HL-60/S4 treated with phorbol 12-myristate 13-acetate at 8.2 ng/mL for 4 days and 3 days (cell line): ENCODE results near the gene TGFBR3L.

Experiments
- in situ Hi-C: fragments of 300-500 bp; cut with MboI; formaldehyde crosslinking; loops from 2 replicates; pipeline ENCODE4 v1.15.0; 2022; ENCODE audit warnings: low sequenced_read_pairs

The TGFBR3L gene

DNA sequence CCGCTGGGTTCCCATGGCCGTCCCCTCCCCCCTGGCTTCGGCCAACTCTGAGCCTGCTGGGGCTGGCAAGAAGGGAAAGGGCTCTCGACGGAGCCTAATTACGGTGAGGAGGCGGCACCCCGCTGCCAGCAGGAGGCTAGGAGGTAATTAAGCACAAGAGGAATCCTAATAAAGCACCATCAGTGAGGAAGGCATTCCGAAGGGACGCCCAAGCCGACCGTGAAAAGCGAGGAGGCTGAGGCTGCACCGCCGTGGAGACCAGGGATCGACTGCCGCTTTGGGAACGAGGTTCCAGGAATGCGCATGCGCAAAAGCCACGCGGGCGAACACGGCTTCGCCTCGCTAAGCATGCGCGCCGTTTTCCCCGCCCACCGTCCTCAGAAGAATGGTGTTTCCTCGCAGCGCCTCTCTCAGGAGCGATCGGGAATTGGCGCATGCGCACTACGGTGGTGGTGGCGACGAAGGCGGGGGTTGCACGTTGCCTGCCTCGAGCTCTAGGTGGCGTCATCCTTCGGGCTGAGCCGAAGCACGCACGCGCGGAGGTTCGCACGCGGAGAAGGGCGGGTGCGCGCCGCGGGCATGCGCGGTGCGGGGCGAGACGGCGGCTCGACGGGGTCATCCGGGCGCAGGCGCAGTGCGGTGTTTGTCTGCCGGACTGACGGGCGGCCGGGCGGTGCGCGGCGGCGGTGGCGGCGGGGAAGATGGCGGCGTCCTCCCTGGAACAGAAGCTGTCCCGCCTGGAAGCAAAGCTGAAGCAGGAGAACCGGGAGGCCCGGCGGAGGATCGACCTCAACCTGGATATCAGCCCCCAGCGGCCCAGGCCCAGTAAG, 11.2 kb upstream of the TGFBR3L start, which contains the start of gene MAP2K7:
Gene MAP2K7 (plus strand): TSS at position 634 of the 830 bp plus-strand sequence. CDS start 68 bp downstream, at position 702.
- in situ Hi-C loops = no loop called here

DNA sequence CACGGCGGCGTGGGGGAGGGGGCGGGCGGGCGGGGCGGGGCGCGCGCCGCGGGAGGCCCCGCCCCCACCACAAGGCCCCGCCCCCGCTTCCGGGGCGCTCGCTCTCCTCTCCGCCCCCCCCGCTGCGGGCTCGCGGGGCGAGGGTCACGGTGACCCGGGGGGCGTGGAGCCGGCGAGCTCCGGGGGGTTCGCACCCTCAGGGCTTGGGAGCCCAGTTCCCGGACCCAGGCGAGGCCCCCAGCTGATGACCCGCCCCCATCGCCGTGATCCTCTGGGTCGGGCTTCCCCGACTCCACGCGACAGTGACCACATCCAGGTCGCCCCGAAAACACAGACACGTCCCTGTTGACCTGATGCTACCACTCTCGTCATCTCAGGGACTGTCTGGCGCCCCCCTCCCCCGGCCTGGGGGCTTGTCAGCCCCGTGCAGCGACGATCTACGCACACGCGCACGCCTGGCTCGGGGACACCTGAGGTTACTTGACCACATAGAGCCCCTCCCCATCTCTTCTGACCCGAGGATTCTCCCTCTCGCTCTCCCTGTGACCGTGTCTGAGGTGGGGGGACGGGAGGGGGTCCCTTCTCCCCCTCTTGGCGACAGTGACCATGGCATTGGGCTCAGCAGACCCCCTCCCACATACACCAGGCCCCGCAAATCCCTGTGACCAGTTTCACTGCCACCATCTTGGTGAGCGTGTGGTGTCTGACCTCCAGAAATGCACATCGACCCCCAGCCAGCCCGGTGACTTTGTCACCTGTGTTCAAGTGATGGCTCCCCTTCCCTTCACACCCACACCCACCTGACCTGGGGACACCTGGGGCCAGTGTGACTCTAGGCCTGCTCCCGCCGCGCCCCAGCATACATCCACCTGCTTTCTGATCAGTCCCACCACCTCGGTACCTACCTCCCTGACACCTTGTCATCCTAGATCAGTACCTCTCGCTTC, 10.3 kb upstream of the TGFBR3L start:
- in situ Hi-C loops = no loop called here

DNA sequence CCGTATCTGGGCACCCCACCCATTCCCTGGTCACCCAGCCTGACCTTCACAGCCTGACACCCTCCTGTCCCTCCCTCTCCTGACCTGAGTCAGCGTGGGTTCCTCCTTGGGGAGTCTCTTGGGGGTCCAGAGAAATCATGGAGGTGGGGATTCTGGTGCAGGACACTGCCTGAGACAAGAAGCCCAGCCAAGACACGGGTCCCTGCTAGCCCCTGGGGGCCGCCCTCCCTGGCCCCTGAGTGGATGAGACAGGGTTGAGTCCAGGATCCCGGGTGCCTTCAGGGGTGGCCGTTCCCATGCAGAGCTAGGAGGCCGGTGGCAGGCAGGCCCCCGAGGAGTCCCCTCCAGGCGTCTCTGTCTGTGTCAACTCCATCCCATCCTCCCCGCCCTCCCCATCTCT, 9.4 kb upstream of the TGFBR3L start:
- in situ Hi-C loops = no loop called here

DNA sequence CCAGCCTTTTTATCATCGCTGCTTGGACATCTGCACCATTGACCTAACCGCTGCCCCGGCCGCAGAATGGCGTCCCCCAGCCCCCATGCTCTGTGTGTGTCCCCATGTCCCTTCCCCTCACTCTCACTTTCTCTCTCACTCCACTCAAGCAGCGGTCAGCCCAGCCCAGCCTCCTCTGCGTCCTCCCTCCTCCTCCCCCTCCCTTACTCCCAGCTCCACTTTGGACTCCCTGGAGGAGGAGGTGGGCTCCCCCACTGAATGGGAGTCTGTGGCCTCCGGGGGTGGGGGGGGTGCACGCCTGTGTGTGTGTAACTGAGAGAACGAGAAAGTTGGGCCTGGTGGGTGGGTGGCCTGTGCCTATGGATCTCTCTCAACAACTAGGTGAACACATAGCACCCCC, 8.8 kb upstream of the TGFBR3L start:
- in situ Hi-C loops = no loop called here

GRCh38 chr19:7907122-7907521, 7.5 kb upstream of the TGFBR3L start:
- in situ Hi-C loops = no loop called here

- in situ Hi-C loops = no loop called here
These were observed 7.1 kb upstream of the TGFBR3L start for GRCh38 chr19:7907544-7907943.

DNA sequence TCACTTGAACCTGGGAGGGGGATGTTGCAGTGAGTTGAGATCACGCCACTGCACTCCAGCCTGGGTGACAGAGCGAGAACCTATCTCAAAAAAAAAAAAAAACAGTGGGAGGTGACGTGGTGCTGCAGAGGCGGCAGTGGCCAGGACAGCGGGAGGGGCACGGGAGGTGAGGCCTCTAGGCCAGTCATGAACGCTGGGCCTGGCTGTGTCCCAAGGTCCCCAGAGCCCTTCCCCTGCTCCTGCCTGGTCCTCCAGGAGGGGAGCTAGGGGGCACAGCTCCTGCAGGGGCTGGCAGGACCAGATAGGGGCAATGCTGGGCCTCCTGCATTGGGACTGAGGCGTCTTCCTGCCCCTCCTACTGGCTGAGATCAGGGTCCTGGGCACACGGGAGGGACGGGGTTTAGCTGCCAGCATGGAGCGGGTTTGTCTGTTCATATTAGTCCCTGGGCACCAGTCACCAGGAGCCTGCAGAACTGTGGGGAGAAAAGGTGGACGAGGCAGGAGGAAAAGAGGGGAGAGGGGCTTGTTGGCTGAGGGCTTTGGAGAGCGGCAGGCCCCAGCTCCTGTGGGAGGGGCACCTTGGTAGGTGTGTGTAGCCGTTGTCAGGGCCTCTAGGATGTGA, 6.4 kb upstream of the TGFBR3L start:
- in situ Hi-C loops = no loop called here

DNA sequence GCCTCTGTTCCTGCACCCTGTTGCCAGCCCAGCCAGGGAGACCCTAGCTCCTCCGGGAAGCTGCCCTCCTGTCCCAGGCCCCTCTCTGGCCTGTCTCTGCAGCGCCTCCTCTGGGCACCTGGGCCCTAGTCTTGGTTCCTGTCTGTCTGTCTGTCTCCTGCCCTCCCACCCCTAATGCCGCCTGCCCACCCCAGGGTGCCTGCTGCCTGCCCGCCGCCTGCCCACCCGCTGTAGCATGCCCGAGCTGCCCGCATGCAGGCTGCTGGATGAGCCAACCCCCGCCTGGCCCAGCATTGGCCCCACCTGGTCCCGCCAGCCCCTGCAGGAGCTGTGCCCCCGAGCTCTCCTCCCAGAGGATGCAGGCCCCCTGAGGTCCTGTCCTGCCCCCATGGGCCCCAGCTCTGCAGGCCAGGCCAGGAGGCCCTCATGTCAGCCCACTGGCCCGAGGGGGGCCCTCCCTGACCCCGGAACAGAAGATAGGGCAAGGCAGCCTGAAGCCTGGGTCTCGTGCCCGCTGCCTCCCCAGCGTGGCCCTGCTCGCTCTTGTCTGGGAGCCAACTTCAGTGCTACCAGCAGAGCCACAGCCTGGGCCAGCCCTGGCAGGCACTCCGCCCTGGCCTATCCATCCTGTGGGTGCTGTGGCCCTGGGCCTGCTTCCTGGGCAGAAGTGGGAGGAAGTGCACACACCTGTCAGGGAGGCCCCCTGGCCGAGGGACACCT, 5.7 kb upstream of the TGFBR3L start:
- in situ Hi-C loops = no loop called here

DNA sequence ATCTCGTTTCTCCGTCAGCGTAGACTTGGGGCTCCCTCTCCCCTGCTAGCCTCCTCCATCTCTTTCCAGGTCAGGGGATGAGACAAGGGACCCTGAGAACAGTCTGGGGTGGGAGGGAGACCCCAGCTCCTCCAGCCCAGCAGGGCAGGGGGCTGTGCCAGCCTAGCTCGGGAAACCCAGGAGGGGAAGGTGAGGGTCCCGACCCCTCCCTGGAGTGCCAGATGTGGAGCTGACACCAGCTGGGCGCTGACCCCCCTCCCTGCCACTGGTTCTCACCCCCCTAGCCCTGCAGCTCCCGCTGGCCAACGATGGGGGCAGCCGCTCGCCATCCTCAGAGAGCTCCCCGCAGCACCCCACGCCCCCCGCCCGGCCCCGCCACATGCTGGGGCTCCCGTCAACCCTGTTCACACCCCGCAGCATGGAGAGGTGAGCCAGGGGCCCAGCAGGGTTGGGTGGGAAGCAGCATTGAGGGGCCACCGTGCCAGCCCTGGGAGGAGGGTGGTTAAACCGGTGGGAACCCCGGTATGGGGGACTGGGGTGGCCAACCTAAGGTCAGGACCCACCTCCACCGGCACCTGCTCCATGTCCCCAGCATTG, 5.1 kb upstream of the TGFBR3L start:
- in situ Hi-C loops = no loop called here

- in situ Hi-C loops = no loop called here
These were observed 4.1 kb upstream of the TGFBR3L start for GRCh38 chr19:7910321-7911161.

GRCh38 chr19:7911508-7912143, 3.0 kb upstream of the TGFBR3L start:
- in situ Hi-C loops = no loop called here

- in situ Hi-C loops = no loop called here
These were observed 2.4 kb upstream of the TGFBR3L start for GRCh38 chr19:7912144-7912696.

DNA sequence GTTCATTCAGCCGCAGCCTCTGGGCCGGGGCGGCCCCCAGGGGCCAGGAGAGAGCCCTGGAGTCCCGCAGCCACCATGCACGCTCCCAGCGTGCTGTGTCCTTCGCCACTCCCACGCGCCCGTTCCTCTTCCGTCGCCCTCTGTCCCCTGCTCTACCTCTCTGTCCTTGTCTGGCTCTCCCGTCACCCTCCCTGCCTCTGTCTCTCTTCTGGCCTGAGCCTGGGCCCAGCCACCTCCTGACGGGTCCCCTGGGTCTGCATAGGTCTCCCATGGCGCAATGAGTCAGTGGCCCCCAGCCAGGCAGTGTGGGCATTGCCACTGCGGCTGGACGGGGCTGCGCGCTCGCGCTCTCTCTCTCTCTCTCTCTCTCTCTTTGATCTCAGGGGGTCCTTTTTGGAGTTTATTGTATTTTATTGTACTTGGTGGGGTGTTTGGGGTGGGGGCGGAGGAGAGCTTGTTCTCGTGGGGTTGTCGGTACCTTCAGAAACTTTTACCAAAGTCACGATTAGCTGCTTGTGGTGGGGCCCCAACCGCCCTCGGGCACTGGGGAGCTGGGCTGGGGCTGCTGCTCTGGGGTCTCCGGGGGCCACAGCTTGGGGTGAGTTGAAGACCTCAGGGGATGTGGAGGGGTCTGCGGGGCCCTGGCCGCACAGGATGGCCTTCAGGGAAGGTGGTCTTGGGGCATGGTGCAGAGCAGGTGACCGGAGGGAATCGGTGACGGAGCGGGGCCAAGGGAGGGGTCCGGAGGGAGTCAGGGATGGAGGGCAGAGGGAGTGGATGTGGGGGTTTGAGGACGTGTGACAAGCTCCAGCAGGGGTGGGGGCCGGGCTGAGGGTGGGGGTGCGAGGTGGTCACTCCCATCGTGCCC, 1.7 kb upstream of the TGFBR3L start:
- in situ Hi-C loops = no loop called here

GRCh38 chr19:7913652-7914051, 978 bp upstream of the TGFBR3L start:
- in situ Hi-C loops = no loop called here

DNA sequence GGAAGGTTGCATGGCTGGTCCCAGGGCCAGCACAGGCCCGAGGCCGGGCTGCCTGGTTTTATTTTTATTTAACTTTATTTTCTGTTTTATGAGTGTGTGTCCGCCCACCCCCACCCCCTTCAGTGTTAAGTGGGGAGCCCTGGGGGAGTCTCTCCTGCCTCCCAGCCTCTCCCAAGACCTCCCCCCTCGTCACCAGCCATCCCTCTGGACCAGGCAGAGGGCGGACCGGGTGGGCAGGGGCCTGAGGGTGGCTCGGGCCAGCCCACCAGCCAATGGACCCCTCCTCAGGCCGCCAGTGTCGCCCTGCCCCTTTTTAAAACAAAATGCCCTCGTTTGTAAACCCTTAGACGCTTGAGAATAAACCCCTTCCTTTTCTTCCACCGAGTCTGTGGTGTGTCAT, 531 bp upstream of the TGFBR3L start:
- in situ Hi-C loops = no loop called here

DNA sequence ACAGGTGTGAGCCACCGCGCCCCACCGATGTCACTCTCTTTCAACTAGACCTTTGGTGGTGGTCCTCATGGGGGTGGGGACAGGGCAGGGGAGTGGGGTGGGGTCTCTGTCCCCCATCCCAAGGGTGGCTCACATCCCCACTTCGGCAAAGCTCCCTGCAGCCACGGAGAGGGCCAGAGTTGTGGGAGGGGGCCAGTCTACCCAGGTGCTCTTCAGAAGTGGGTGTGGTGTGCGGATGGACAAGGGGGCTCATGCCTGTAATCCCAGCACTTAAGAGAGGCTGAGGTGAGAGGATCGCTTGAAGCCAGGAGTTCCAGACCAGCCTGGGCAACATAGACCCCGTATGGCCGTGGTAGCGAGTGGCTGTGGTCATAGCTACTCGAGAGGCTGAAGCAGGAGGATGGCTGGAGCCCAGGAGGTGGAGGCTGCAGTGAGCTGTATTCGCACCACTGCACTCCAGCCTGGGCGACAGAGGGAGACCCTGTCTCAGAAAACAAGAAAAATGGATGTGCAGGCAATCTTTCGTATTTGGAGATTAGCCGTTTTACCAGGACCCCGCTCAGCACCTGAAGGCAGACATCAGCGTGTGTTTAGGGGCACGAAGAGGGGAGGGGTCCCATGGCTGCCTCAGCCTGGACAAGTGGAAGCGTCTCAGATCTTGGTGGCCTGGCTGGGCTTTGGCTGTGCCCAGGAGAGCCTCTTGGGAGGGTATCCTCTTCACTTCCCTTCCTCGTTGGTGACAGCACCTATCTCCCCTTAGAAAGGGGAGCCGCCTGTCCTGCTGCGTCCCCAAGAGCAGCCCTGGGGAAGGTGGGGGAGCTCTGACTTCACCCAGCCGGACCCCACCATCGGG, 846 bp downstream of the TGFBR3L start:
- in situ Hi-C loops = no loop called here
